AG04449 (cell line): ENCODE data around the gene ZNF805.
A peak's percentile ranks its signal among the peaks of the same experiment; 100 is the strongest.

Experiments used
- CTCF ChIA-PET: fragments of 350-600 bp; formaldehyde crosslinking; extraction: SDS; loops from one replicate; lab custom pipeline; 2021; ENCODE audit warnings: antibody characterized with exemption; lab: Yijun Ruan, JAX
- POLR2A ChIA-PET: fragments of 400-600, 350-600 bp; formaldehyde crosslinking; extraction: SDS; loops from one replicate; lab custom pipeline; 2020; ENCODE audit warnings: antibody characterized with exemption, inconsistent platforms; lab: Yijun Ruan, JAX
- DNase-seq: peaks from one replicate; pipeline ENCODE4 v3.0.0-alpha.2; 2010; ENCODE audit warnings: low read depth, low spot score
- H3K4me3 ChIP-seq: 2 replicates; pipeline ENCODE4 v1.5.1; 2011; ENCODE audit warnings: low read depth, mild to moderate bottlenecking, control low read depth, low read length
- CTCF ChIP-seq: IDR thresholded peaks from one replicate; pipeline ENCODE4 v1.5.1; 2011; ENCODE audit warnings: mild to moderate bottlenecking, moderate library complexity, low read length, control low read depth, inconsistent platforms; ENCODE audit not compliant: insufficient read depth; ENCODE audit errors: missing control alignments

Gene ZNF805

GRCh38 chr19:57280962-57281400, 40.5 kb downstream of the ZNF805 start:
- CTCF ChIA-PET = interaction anchor here (1.0 to 1.1 kb wide), 2 partner anchors 12 to 21 kb away, joined by 3 read pairs; no protein-coding TSS in a partner anchor
- no peak for DNase-seq

GRCh38 chr19:57282011-57282643, 41.7 kb downstream of the ZNF805 start:
- peak overlapping the region; percentile 37 for H3K4me3 ChIP-seq
- ChIA-PET POLR2A (no interaction called here), CTCF (interaction anchor here (1.0 to 1.1 kb wide), 2 partner anchors 11 to 20 kb away, joined by 3 read pairs; no protein-coding TSS in a partner anchor)

More at GRCh38 chr19:57280962-57281400, 40.5 kb downstream of the ZNF805 start:
- TF ChIP-seq CTCF = no peak
- peak overlapping the region; percentile 85 for H3K4me3 ChIP-seq
- POLR2A ChIA-PET = no interaction called here

DNA sequence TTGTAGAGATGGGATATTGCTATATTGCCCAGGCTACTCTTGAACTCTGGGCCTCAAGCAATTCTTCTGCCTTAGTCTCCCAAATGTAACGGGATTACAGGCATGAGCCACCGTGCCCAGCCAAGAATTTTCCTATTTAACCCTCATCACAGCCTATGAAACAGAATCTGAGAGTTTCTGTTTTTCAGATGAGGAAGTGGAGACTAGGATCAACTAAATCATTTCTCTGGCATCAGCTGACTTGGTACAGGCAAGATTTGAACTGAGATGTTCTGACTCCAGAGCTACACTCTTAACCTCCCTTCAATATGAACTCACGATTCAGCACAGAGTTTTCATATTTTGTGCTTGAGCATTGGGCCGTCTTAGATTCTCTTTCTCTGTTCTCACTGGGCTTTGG, 47.9 kb downstream of the ZNF805 start:
- TF ChIP-seq CTCF = no peak
- ChIA-PET CTCF (no interaction called here), POLR2A (no interaction called here)
- no peak for DNase-seq
- no peak overlapping the region for H3K4me3 ChIP-seq

More at GRCh38 chr19:57282011-57282643, 41.7 kb downstream of the ZNF805 start:
- DNase-seq = no peak
- no peak for TF ChIP-seq CTCF

DNA sequence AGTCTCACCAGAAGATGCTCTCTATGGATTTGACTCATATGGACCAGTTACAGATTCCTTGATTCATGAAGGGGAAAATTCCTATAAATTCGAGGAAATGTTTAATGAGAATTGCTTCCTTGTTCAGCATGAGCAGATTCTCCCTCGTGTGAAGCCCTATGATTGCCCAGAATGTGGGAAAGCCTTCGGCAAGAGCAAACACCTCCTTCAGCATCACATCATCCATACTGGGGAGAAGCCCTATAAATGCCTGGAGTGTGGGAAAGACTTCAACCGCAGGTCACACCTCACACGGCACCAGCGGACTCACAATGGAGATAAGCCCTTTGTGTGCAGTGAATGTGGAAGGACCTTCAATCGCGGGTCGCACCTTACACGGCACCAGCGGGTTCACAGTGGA, 50.5 kb downstream of the ZNF805 start:
- no peak for DNase-seq
- TF ChIP-seq CTCF = no peak
- H3K4me3 ChIP-seq = no peak overlapping the region
- ChIA-PET POLR2A (no interaction called here), CTCF (no interaction called here)

GRCh38 chr19:57292547-57292946, 52.1 kb downstream of the ZNF805 start:
- ChIA-PET POLR2A (no interaction called here), CTCF (interaction anchor here (1.3 kb wide), 1 partner anchor 11 kb away, joined by 3 read pairs; no protein-coding TSS in a partner anchor)
- no peak overlapping the region for H3K4me3 ChIP-seq
- DNase-seq = no peak
- no peak for TF ChIP-seq CTCF

- no peak for TF ChIP-seq CTCF
- DNase-seq = no peak
- no peak overlapping the region for H3K4me3 ChIP-seq
- POLR2A ChIA-PET = no interaction called here
- CTCF ChIA-PET = interaction anchor here (0.8 to 1.3 kb wide), 2 partner anchors 9 to 12 kb away, joined by 3 to 4 read pairs; no protein-coding TSS in a partner anchor
Observed at GRCh38 chr19:57293719-57294118, 53.3 kb downstream of the ZNF805 start.
